Thoracic aorta (tissue), 2 donors: Measurements from ENCODE around the gene SDK1. TPM values are rescaled to one million over a fixed set of nuclear protein-coding genes. Genes with fewer than 3 reads are reported as not detected.

Experiments used
- ATAC-seq: fragments of 150-250 bp; one replicate; pipeline ENCODE4 v1.8.0; 2017; ENCODE audit warnings: low read depth; ENCODE audit not compliant: insufficient number of reproducible peaks, low FRiP score
- DNase-seq: peaks from one replicate; pipeline ENCODE4 v3.0.0-alpha.2; 2020; ENCODE audit warnings: low spot score
- H3K27ac ChIP-seq, 2 donors: fragments of 200-600 bp; sonication (generic); 1 replicate in 1 of 2; 2 replicates in 1 of 2; pipeline ENCODE4 v1.5.1; 2016; ENCODE audit warnings: mild to moderate bottlenecking in 2 of 2, moderate library complexity in 2 of 2
- H3K27me3 ChIP-seq: fragments of 200-600 bp; sonication (generic); replicated peaks from 2 replicates; pipeline ENCODE4 v1.6.0; 2016; ENCODE audit warnings: mild to moderate bottlenecking; ENCODE audit not compliant: insufficient read depth
- H3K36me3 ChIP-seq: fragments of 200-600 bp; sonication (generic); one replicate; pipeline ENCODE4 v1.5.1; 2016
- H3K4me1 ChIP-seq, 2 donors: fragments of 200-600 bp; sonication (generic); 1 replicate in 1 of 2; 2 replicates in 1 of 2; pipeline versions ENCODE4 v1.5.1 to v1.6.0; 2016; ENCODE audit warnings: low read depth in 2 of 2, mild to moderate bottlenecking in 1 of 2; ENCODE audit not compliant: control insufficient read depth in 1 of 2
- H3K4me3 ChIP-seq: fragments of 200-600 bp; sonication (generic); 2 replicates; pipeline ENCODE4 v1.5.1; 2016; ENCODE audit warnings: mild to moderate bottlenecking
- H3K9me3 ChIP-seq: fragments of 200-600 bp; sonication (generic); 2 replicates; pipeline ENCODE4 v1.5.1; 2016
- CTCF ChIP-seq: fragments of 200-600 bp; sonication (generic); IDR thresholded peaks from one replicate; pipeline ENCODE4 v1.5.1; 2019; ENCODE audit warnings: antibody characterized with exemption
- total RNA-seq, 2 donors: library from RNA; depleted of rRNA; stranded (reverse); fragments of >200 nt; gene quantifications; one replicate each; pipeline versions ENCODE4 v1.1.0 to v1.2.3, GENCODE V29; 2016

Gene SDK1
- total RNA-seq, 2 donors from 2014 or later: 27.5 to 29.2 TPM

- H3K36me3 ChIP-seq: no peaks in the 10 kb centered on the region
- no peak for TF ChIP-seq CTCF
- no peaks in the 10 kb centered on the region for H3K27me3 ChIP-seq
- no peak for DNase-seq
- no peak for ATAC-seq
- H3K27ac ChIP-seq: no peak overlapping the region
- no peak overlapping the region for H3K4me3 ChIP-seq
- H3K4me1 ChIP-seq: no peaks in the 10 kb centered on the region
- H3K9me3 ChIP-seq: no peaks in the 10 kb centered on the region
Observed at GRCh38 chr7:3979611-3980299, 678.7 kb downstream of the SDK1 start.

- no peaks in the 10 kb centered on the region for H3K4me1 ChIP-seq
- no peaks in the 10 kb centered on the region for H3K27me3 ChIP-seq
- H3K27ac ChIP-seq: no peak overlapping the region
- TF ChIP-seq CTCF: no peak
- ATAC-seq (no peak), DNase-seq (no peak)
- H3K4me3 ChIP-seq: no peak overlapping the region
- H3K36me3 ChIP-seq: no peaks in the 10 kb centered on the region
- no peaks in the 10 kb centered on the region for H3K9me3 ChIP-seq
Observed at GRCh38 chr7:3980300-3980643, 679.2 kb downstream of the SDK1 start.

- no peaks in the 10 kb centered on the region for H3K4me1 ChIP-seq
- ATAC-seq: no peak
- no peak overlapping the region for H3K27ac ChIP-seq
- no peaks in the 10 kb centered on the region for H3K36me3 ChIP-seq
- no peak for TF ChIP-seq CTCF
- H3K4me3 ChIP-seq: no peak overlapping the region
- no peak for DNase-seq
- no peaks in the 10 kb centered on the region for H3K27me3 ChIP-seq
- H3K9me3 ChIP-seq: no peaks in the 10 kb centered on the region
Observed at GRCh38 chr7:3981281-3981680, 680.2 kb downstream of the SDK1 start.

GRCh38 chr7:3984456-3984855 is 683.4 kb downstream of the SDK1 start:
- DNase-seq (no peak), ATAC-seq (no peak)
- Histone ChIP-seq H3K4me1 (no peaks in the 10 kb centered on the region), H3K36me3 (peaks cover 7% of the 10 kb centered on the region), H3K27ac (no peak overlapping the region), H3K4me3 (no peak overlapping the region), H3K9me3 (no peaks in the 10 kb centered on the region), H3K27me3 (no peaks in the 10 kb centered on the region)
- no peak for TF ChIP-seq CTCF

- Histone ChIP-seq H3K4me1 (no peaks in the 10 kb centered on the region), H3K9me3 (no peaks in the 10 kb centered on the region), H3K27ac (no peak overlapping the region), H3K27me3 (no peaks in the 10 kb centered on the region), H3K4me3 (no peak overlapping the region), H3K36me3 (peaks cover 11% of the 10 kb centered on the region)
- TF ChIP-seq CTCF: no peak
- DNase-seq: no peak
- no peak for ATAC-seq
Observed at GRCh38 chr7:3986927-3987326, 685.9 kb downstream of the SDK1 start.
